ENCODE results near the gene RTF2.

The RTF2 gene

DNA sequence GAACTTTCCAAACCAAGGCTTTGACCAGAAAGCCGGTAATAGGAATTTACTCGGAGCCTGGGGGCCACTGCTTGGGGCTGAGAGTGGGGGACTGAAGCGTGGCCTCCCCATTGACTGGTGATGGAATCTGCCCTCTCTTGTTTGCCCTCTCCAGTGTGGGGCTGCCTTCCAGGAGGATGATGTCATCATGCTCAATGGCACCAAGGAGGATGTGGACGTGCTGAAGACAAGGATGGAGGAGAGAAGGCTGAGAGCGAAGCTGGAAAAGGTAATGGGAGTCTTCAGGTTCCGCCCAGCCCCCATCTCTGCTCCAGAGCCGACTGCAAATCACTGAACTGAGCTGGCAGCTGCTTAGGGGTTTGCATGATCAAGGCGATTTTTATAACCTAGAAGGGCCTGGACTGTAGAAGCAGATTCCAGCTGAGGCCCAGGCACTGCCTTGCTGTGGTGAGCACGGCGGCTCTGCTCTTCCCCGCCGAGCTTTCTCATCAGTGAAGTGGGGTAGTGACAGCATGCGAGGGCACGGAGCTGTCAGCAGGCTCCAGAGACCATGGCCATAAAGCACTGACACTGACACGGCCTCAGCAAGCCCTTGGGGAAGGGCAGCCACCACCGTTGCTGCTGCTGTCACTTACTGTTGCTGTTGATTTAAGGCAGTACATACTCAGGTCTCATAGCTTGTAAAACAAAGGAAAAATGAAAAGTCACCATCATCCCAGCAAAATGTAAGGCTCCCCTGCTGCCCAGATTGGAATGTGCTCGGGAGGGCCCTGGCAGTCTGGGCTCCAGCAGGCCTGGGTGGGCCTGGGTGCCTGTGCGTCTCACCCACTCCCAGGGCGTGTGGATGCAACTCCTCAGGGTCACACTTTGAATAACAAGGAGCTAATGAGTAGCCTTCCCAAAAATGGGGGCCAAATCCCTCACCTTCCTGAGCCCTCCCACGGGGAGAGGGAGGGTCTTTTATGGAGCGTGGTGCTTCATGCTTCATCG lies 45.0 kb downstream of the RTF2 start:
- no peaks in the 10 kb centered on the region for H3K79me2 ChIP-seq (ENCODE audit: insufficient read depth, low read length)
- H4K20me1 ChIP-seq (ENCODE audit: insufficient read depth, low read length, poor library complexity, severe bottlenecking) = no peaks in the 10 kb centered on the region
- H3K4me1 ChIP-seq (ENCODE audit: insufficient read depth, low read length, poor library complexity, severe bottlenecking) = no peaks in the 10 kb centered on the region
- no peak overlapping the region for H2AFZ ChIP-seq (ENCODE audit: low read length)
- H3K4me2 ChIP-seq (ENCODE audit: low read depth, low read length, poor library complexity, severe bottlenecking) = no peak overlapping the region
- H3K9me2 ChIP-seq (replicated peaks; ENCODE audit: low read depth, low read length) = no peaks in the 10 kb centered on the region
- TF ChIP-seq, protein P1, sequence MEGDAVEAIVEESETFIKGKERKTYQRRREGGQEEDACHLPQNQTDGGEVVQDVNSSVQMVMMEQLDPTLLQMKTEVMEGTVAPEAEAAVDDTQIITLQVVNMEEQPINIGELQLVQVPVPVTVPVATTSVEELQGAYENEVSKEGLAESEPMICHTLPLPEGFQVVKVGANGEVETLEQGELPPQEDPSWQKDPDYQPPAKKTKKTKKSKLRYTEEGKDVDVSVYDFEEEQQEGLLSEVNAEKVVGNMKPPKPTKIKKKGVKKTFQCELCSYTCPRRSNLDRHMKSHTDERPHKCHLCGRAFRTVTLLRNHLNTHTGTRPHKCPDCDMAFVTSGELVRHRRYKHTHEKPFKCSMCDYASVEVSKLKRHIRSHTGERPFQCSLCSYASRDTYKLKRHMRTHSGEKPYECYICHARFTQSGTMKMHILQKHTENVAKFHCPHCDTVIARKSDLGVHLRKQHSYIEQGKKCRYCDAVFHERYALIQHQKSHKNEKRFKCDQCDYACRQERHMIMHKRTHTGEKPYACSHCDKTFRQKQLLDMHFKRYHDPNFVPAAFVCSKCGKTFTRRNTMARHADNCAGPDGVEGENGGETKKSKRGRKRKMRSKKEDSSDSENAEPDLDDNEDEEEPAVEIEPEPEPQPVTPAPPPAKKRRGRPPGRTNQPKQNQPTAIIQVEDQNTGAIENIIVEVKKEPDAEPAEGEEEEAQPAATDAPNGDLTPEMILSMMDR (conservative IDR thresholded peaks at IDR 0.05; ENCODE audit: low read length) = no peak
- TF ChIP-seq EZH2phosphoT487 (IDR thresholded peaks at IDR 0.05; ENCODE audit: borderline replicate concordance) = no peak
- no peaks in the 10 kb centered on the region for H3K9me3 ChIP-seq (ENCODE audit: insufficient read depth, low read depth, low read length)
- H3K4me3 ChIP-seq (ENCODE audit: low read length, poor library complexity, severe bottlenecking) = no peak overlapping the region
- peaks cover 50% of the 10 kb centered on the region; the same call in 1 of the 2 replicates for H3K36me3 ChIP-seq (ENCODE audit: insufficient read depth, low read length)
- H3F3A ChIP-seq (ENCODE audit: low read depth) = no peaks in the 10 kb centered on the region
- no peaks in the 10 kb centered on the region for H3K27me3 ChIP-seq (ENCODE audit: insufficient read depth, low read length, poor library complexity, severe bottlenecking)
- H3K9ac ChIP-seq (ENCODE audit: low read depth, low read length, poor library complexity, severe bottlenecking) = no peak overlapping the region

DNA sequence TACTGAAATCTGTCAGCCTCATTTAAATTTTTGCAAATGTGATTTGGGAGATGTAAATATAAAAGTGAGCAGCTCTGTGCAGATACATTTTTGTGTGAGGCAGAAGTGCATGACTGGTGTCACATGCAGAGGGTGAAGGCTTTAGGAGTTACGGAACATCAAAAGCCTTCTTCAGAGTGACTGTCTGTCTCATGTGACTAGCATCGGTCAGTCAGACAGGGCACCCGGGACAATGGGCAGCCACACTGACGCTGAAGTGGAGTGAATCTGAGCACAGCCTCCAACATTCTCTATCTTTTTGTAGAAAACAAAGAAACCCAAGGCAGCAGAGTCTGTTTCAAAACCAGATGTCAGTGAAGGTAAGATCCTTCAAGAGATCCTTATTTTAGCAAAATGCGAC lies 48.2 kb downstream of the RTF2 start:
- Histone ChIP-seq H3K9me2 (replicated peaks; ENCODE audit: low read depth, low read length) (no peaks in the 10 kb centered on the region), H3F3A (ENCODE audit: low read depth) (no peaks in the 10 kb centered on the region), H3K27me3 (ENCODE audit: insufficient read depth, low read length, poor library complexity, severe bottlenecking) (no peaks in the 10 kb centered on the region), H4K20me1 (ENCODE audit: insufficient read depth, low read length, poor library complexity, severe bottlenecking) (no peaks in the 10 kb centered on the region), H2AFZ (ENCODE audit: low read length) (no peak overlapping the region), H3K79me2 (ENCODE audit: insufficient read depth, low read length) (no peaks in the 10 kb centered on the region), H3K9ac (ENCODE audit: low read depth, low read length, poor library complexity, severe bottlenecking) (no peak overlapping the region), H3K9me3 (ENCODE audit: insufficient read depth, low read depth, low read length) (peaks cover 6% of the 10 kb centered on the region; the same call in 1 of the 2 replicates), H3K4me3 (ENCODE audit: low read length, poor library complexity, severe bottlenecking) (no peak overlapping the region), H3K36me3 (ENCODE audit: insufficient read depth, low read length) (peaks cover 73% of the 10 kb centered on the region), H3K4me1 (ENCODE audit: insufficient read depth, low read length, poor library complexity, severe bottlenecking) (no peaks in the 10 kb centered on the region), H3K4me2 (ENCODE audit: low read depth, low read length, poor library complexity, severe bottlenecking) (no peak overlapping the region)
- TF ChIP-seq, protein P1 (conservative IDR thresholded peaks at IDR 0.05; ENCODE audit: low read length) = no peak
- TF ChIP-seq EZH2phosphoT487 (IDR thresholded peaks at IDR 0.05; ENCODE audit: borderline replicate concordance) = no peak

DNA sequence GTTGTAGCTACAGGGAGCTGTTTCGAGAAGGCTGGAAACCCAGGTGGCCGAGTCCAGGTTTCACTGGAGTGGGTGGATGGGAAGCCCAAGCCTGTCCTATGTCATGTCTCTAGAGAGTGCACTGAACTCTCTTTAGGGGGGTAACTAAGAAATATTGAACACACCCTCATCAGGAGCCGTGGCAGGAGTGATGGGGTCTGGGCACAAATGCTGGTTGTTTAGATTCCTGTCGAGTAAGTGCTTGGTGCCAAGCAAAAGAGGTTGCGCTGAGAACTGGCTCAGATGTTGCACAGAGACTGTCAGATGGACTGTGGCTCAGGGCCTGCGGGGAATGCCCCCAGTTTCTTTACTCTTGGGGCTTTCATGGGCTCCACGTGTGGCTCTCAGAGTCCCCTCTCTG lies 48.8 kb downstream of the RTF2 start:
- peaks cover 71% of the 10 kb centered on the region for H3K36me3 ChIP-seq (ENCODE audit: insufficient read depth, low read length)

More for the DNA sequence above, 48.8 kb downstream of the RTF2 start:
- Histone ChIP-seq H3K79me2 (ENCODE audit: insufficient read depth, low read length) (no peaks in the 10 kb centered on the region), H3K9ac (ENCODE audit: low read depth, low read length, poor library complexity, severe bottlenecking) (no peak overlapping the region), H3K27me3 (ENCODE audit: insufficient read depth, low read length, poor library complexity, severe bottlenecking) (no peaks in the 10 kb centered on the region), H3K4me2 (ENCODE audit: low read depth, low read length, poor library complexity, severe bottlenecking) (no peak overlapping the region), H3K4me3 (ENCODE audit: low read length, poor library complexity, severe bottlenecking) (no peak overlapping the region), H3K4me1 (ENCODE audit: insufficient read depth, low read length, poor library complexity, severe bottlenecking) (no peaks in the 10 kb centered on the region), H3K9me2 (replicated peaks; ENCODE audit: low read depth, low read length) (no peaks in the 10 kb centered on the region), H4K20me1 (ENCODE audit: insufficient read depth, low read length, poor library complexity, severe bottlenecking) (no peaks in the 10 kb centered on the region), H3K9me3 (ENCODE audit: insufficient read depth, low read depth, low read length) (peaks cover 6% of the 10 kb centered on the region; the same call in 1 of the 2 replicates), H2AFZ (ENCODE audit: low read length) (no peak overlapping the region), H3F3A (ENCODE audit: low read depth) (no peaks in the 10 kb centered on the region)
- no peak for TF ChIP-seq EZH2phosphoT487 (IDR thresholded peaks at IDR 0.05; ENCODE audit: borderline replicate concordance)
- TF ChIP-seq, protein P1 (conservative IDR thresholded peaks at IDR 0.05; ENCODE audit: low read length) = no peak

All from Loucy (cell line).